Mesenchymal stem cell (in vitro differentiated cells and primary cell): ENCODE results near the gene RRH.
A peak's percentile ranks its signal among the peaks of the same experiment; 100 is the strongest.

Experiments
- DNase-seq: peaks from one replicate; pipeline ENCODE4 v3.0.0-alpha.2; 2013
- H2AFZ ChIP-seq: one replicate; pipeline ENCODE4 v1.6.1; 2013; ENCODE audit warnings: low read depth, mild to moderate bottlenecking, control low read depth, inconsistent platforms, low read length, moderate library complexity
- H2AK5ac ChIP-seq: 2 replicates; pipeline ENCODE4 v1.6.1; 2013; ENCODE audit warnings: low read length, moderate library complexity, mild to moderate bottlenecking, inconsistent platforms; ENCODE audit not compliant: severe bottlenecking
- H2BK120ac ChIP-seq: one replicate; pipeline ENCODE4 v1.6.1; 2013; ENCODE audit warnings: low read depth, mild to moderate bottlenecking, inconsistent platforms, low read length, moderate library complexity
- H2BK12ac ChIP-seq, 2 experiments: one replicate each; pipeline ENCODE4 v1.6.1; 2013; ENCODE audit warnings: inconsistent platforms in 2 of 2, low read length in 2 of 2, mild to moderate bottlenecking in 2 of 2, moderate library complexity in 2 of 2, control low read depth in 1 of 2
- H2BK15ac ChIP-seq: one replicate; pipeline ENCODE4 v1.6.1; 2013; ENCODE audit warnings: mild to moderate bottlenecking, low read depth, inconsistent platforms; ENCODE audit not compliant: poor library complexity, severe bottlenecking
- H2BK5ac ChIP-seq: 2 replicates; pipeline ENCODE4 v1.6.1; 2013; ENCODE audit warnings: low read depth, mild to moderate bottlenecking, low read length, control low read depth, inconsistent platforms; ENCODE audit not compliant: poor library complexity, severe bottlenecking
- H3K14ac ChIP-seq, 2 experiments: one replicate each; pipeline ENCODE4 v1.6.1; 2013; ENCODE audit warnings: inconsistent platforms in 2 of 2, low read length in 2 of 2, control low read depth in 1 of 2, mild to moderate bottlenecking in 1 of 2, moderate library complexity in 1 of 2
- H3K18ac ChIP-seq, 2 experiments: one replicate each; pipeline ENCODE4 v1.6.1; 2013; ENCODE audit warnings: inconsistent platforms in 2 of 2, low read length in 2 of 2, control low read depth in 1 of 2, low read depth in 1 of 2, mild to moderate bottlenecking in 1 of 2
- H3K23ac ChIP-seq, 2 experiments: one replicate each; pipeline ENCODE4 v1.6.1; 2013; ENCODE audit warnings: inconsistent platforms in 2 of 2, low read length in 2 of 2, mild to moderate bottlenecking in 2 of 2, moderate library complexity in 2 of 2, control low read depth in 1 of 2
- H3K27ac ChIP-seq: 2 replicates; pipeline ENCODE4 v1.5.1; 2013; ENCODE audit warnings: mild to moderate bottlenecking, moderate library complexity, low read length, control low read depth, inconsistent platforms; ENCODE audit not compliant: poor library complexity, severe bottlenecking
- H3K27me3 ChIP-seq, 2 experiments: 2 replicates each; pipeline versions ENCODE4 v1.6.1 to v1.7.0; 2013; ENCODE audit warnings: low read length in 2 of 2, mild to moderate bottlenecking in 2 of 2, moderate library complexity in 2 of 2, control low read depth in 1 of 2, inconsistent platforms in 1 of 2; ENCODE audit not compliant: control insufficient read depth in 1 of 2, insufficient read depth in 1 of 2
- H3K36me3 ChIP-seq, 2 experiments: 2 replicates each; pipeline versions ENCODE4 v1.6.1 to v1.7.0; 2013; ENCODE audit warnings: low read length in 2 of 2, control low read depth in 1 of 2, inconsistent platforms in 1 of 2, low read depth in 1 of 2, mild to moderate bottlenecking in 1 of 2; ENCODE audit not compliant: insufficient read depth in 2 of 2, control insufficient read depth in 1 of 2
- H3K4ac ChIP-seq, 2 experiments: one replicate each; pipeline ENCODE4 v1.6.1; 2013; ENCODE audit warnings: inconsistent platforms in 2 of 2, low read length in 2 of 2, mild to moderate bottlenecking in 2 of 2, moderate library complexity in 2 of 2, control low read depth in 1 of 2, low read depth in 1 of 2
- H3K4me1 ChIP-seq: 2 replicates; pipeline ENCODE4 v1.6.1; 2013; ENCODE audit warnings: low read depth, low read length, control low read depth; ENCODE audit not compliant: control insufficient read depth, insufficient read depth
- H3K4me2 ChIP-seq: 2 replicates; pipeline ENCODE4 v1.6.1; 2013; ENCODE audit warnings: low read length, mild to moderate bottlenecking, inconsistent platforms; ENCODE audit not compliant: poor library complexity, severe bottlenecking
- H3K4me3 ChIP-seq, 2 experiments: 2 replicates each; pipeline versions ENCODE4 v1.5.1 to v1.7.0; 2013; ENCODE audit warnings: low read length in 2 of 2, mild to moderate bottlenecking in 2 of 2, control low read depth in 1 of 2, low read depth in 1 of 2; ENCODE audit not compliant: insufficient read depth in 1 of 2
- H3K79me1 ChIP-seq: replicated peaks from 2 replicates; pipeline ENCODE4 v1.6.1; 2013; ENCODE audit warnings: mild to moderate bottlenecking, control low read depth, low read length, inconsistent platforms; ENCODE audit not compliant: poor library complexity, severe bottlenecking
- H3K9ac ChIP-seq: 2 replicates; pipeline ENCODE4 v1.7.0; 2013; ENCODE audit warnings: mild to moderate bottlenecking, low read length, moderate library complexity
- H3K9me3 ChIP-seq: 2 replicates; pipeline ENCODE4 v1.7.0; 2013; ENCODE audit warnings: mild to moderate bottlenecking, low read length; ENCODE audit not compliant: control insufficient read depth
- H4K8ac ChIP-seq: one replicate; pipeline ENCODE4 v1.6.1; 2013; ENCODE audit warnings: inconsistent platforms, mild to moderate bottlenecking, low read length, moderate library complexity
- H4K91ac ChIP-seq: one replicate; pipeline ENCODE4 v1.6.1; 2013; ENCODE audit warnings: mild to moderate bottlenecking, low read length, inconsistent platforms
- WGBS: methylation state at CpG from one replicate; pipeline ENCODE4 v1.1.7; 2013; ENCODE audit warnings: mixed read lengths; 5-methylcytosine and 5-hydroxymethylcytosine counted together

The RRH gene

DNA sequence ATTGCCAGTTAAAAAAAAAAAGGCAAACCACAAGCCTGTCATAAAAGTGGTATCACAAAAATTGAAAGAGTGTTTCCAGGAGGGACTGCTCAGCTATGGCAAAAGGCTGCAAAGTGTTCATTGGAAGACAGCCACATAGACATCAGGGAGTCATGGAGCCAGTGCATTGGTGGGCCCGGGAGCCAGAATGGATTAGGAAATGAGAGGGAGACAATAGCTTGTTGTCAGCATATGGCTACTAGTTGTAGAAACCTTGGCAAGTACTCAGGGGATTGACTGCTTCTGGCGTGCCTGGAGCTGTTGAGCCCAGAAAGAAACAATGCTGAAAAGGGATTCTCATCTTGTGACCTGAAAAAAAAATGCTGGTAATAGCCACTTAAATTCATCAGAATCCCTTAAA lies 7.2 kb upstream of the RRH start:
- Histone ChIP-seq H2BK15ac (no peak overlapping the region), H2AFZ (no peak overlapping the region), H3K79me1 (peaks cover 18% of the 10 kb centered on the region), H3K27me3 (no peaks in the 10 kb centered on the region), H3K18ac (no peak overlapping the region), H2AK5ac (no peak overlapping the region), H2BK12ac (no peak overlapping the region), H2BK5ac (no peak overlapping the region), H4K8ac (no peak overlapping the region), H3K9me3 (no peaks in the 10 kb centered on the region), H3K23ac (no peak overlapping the region), H3K4me3 (no peak overlapping the region), H4K91ac (no peak overlapping the region), H3K36me3 (peaks cover 14 to 75% of the 10 kb centered on the region in 2 experiments), H2BK120ac (no peak overlapping the region), H3K9ac (no peak overlapping the region), H3K4ac (no peak overlapping the region), H3K4me1 (no peaks in the 10 kb centered on the region), H3K14ac (no peak overlapping the region), H3K27ac (no peak overlapping the region), H3K4me2 (no peak overlapping the region)
- WGBS = 95% methylated on average over 1 of the region's 2 CpGs
- DNase-seq = no peak

DNA sequence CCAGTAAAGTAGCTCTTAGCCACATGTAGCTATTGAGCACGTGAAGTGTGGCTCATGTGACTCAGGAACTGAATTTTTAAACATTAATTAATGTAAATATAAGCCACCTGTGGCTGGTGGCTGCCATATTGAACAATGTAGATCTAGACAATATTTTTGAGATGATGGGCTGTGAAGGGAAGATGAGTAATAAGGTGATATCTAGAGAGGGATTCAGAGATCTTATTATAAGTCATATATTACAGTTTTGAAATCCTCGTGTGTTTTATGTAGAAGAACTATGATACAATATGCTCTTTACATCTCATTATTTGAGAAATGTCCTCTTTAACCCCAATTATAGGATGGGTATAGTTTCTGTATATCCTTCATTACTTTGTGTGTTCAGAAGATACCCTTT lies 6.6 kb upstream of the RRH start:
- no peak overlapping the region for H3K14ac ChIP-seq
- no peak overlapping the region for H2BK15ac ChIP-seq
- H3K4me3 ChIP-seq = no peak overlapping the region
- H2BK12ac ChIP-seq = no peak overlapping the region
- no peaks in the 10 kb centered on the region for H3K9me3 ChIP-seq
- no CpG with 5 or more reads among the region's 2 CpGs for WGBS
- no peaks in the 10 kb centered on the region for H3K4me1 ChIP-seq
- peaks cover 15% of the 10 kb centered on the region for H3K79me1 ChIP-seq
- H2AK5ac ChIP-seq = no peak overlapping the region
- no peak overlapping the region for H3K27ac ChIP-seq
- no peak overlapping the region for H3K9ac ChIP-seq
- no peak overlapping the region for H3K4ac ChIP-seq
- DNase-seq = no peak
- no peak overlapping the region for H4K8ac ChIP-seq
- H2AFZ ChIP-seq = no peak overlapping the region
- no peak overlapping the region for H2BK120ac ChIP-seq
- no peak overlapping the region for H3K18ac ChIP-seq
- no peak overlapping the region for H3K23ac ChIP-seq
- H2BK5ac ChIP-seq = no peak overlapping the region
- no peak overlapping the region for H4K91ac ChIP-seq
- peaks cover 14 to 76% of the 10 kb centered on the region in 2 experiments for H3K36me3 ChIP-seq
- H3K4me2 ChIP-seq = no peak overlapping the region
- H3K27me3 ChIP-seq = no peaks in the 10 kb centered on the region

DNA sequence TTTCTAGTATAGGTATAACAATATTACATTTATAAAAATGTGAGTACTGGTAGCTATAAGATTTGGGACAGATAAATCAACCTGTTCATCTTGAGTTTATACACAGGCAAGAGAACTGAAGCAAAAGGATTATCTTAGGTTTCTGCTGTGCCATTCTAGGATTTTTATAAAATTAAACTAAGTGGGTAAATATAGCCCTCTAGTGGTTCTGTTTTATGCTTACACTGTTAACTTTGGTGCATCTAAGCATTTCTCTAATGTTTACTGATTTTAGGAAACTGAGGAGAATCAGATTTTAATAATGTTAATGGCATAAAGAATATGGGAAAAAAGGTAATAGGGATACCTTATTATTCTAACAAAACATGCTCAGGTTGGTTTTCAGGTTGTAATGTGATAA lies 1.1 kb upstream of the RRH start:
- no peak overlapping the region for H2AFZ ChIP-seq

DNA sequence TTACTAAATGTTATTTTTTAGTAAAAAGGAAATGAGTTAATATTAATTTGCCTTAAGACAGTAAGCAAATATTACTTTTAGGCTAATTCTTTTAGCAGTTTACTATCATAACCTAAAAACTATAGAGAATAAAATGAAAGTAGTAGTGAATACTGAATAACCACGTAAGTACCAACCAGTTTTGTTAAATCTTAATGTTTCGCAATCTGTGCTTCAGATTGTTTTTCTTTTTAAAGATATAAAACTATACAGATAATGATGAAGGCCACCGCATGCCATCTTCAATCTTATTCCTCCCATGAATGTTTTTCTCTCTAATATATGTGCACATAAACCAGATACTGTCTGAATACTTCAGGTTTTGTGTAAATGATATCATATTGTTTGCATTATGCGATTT lies 6.0 kb downstream of the RRH start:
- DNase-seq = no peak
- Histone ChIP-seq H3K9me3 (no peaks in the 10 kb centered on the region), H3K23ac (no peak overlapping the region), H3K36me3 (peaks cover 0 to 4% of the 10 kb centered on the region in 2 experiments), H3K27me3 (no peaks in the 10 kb centered on the region), H3K79me1 (no peaks in the 10 kb centered on the region), H3K4me3 (no peak overlapping the region), H2BK15ac (no peak overlapping the region), H4K91ac (no peak overlapping the region), H3K18ac (no peak overlapping the region), H2BK5ac (no peak overlapping the region), H2AFZ (no peak overlapping the region), H3K14ac (no peak overlapping the region), H2AK5ac (no peak overlapping the region), H2BK120ac (no peak overlapping the region), H3K4ac (no peak overlapping the region), H3K9ac (no peak overlapping the region), H2BK12ac (no peak overlapping the region), H3K4me2 (no peak overlapping the region), H3K27ac (no peak overlapping the region), H3K4me1 (no peaks in the 10 kb centered on the region), H4K8ac (no peak overlapping the region)
- no CpG with 5 or more reads among the region's 4 CpGs for WGBS

More for the DNA sequence above, 1.1 kb upstream of the RRH start:
- H3K27ac ChIP-seq = no peak overlapping the region
- H4K8ac ChIP-seq = no peak overlapping the region
- no peak overlapping the region for H2AK5ac ChIP-seq
- no peaks in the 10 kb centered on the region for H3K4me1 ChIP-seq
- H3K36me3 ChIP-seq = peaks cover 6 to 47% of the 10 kb centered on the region in 2 experiments
- H2BK120ac ChIP-seq = no peak overlapping the region
- H2BK5ac ChIP-seq = no peak overlapping the region
- H2BK12ac ChIP-seq = no peak overlapping the region
- H3K4me2 ChIP-seq = no peak overlapping the region
- no peak overlapping the region for H2BK15ac ChIP-seq
- H3K27me3 ChIP-seq = no peaks in the 10 kb centered on the region
- DNase-seq = peak; percentile 38
- H3K79me1 ChIP-seq = peaks cover 6% of the 10 kb centered on the region
- no peak overlapping the region for H3K18ac ChIP-seq
- no peak overlapping the region for H3K9ac ChIP-seq
- no peak overlapping the region for H4K91ac ChIP-seq
- H3K4ac ChIP-seq = no peak overlapping the region
- H3K23ac ChIP-seq = no peak overlapping the region
- H3K4me3 ChIP-seq = no peak overlapping the region
- no peaks in the 10 kb centered on the region for H3K9me3 ChIP-seq
- H3K14ac ChIP-seq = no peak overlapping the region
